Anterior cingulate cortex (tissue), 58 donors: Measurements from ENCODE around the gene RAB9B.

Experiments
- DNase-seq, 58 donors: peaks; one replicate each; lab custom pipeline; 2025; lab: John Stamatoyannopoulos, UW

Gene RAB9B

DNA sequence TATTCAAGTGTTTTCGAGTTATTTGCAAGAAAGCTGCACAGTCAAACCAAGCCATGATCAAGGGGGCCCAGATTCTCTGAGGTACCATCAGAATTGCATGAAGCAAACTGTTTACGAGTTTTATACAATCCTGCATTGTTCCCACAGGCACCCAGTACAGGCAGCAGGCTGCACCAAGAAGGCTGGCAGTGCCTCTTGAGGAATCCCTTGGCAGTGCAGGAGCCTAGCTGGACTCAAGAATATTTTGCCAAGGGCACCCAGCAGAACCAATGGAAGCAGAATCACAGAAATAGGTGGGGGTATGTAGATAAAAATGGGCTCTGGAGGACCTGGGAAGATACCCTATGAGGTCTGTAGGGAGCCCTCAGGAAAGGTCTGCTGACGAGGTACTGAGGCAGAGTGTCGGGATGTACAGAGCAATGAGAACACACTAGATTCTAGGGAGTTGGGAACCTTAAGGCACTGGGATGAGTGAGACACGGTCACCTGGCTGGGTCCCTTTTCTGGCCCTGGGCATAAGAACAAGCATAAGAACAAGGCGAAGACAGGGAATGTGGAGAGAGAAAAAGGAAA lies 57.9 kb downstream of the RAB9B start:
- peak in 50 of 58 donors; percentile 1 to 78 (median 39) for DNase-seq

DNA sequence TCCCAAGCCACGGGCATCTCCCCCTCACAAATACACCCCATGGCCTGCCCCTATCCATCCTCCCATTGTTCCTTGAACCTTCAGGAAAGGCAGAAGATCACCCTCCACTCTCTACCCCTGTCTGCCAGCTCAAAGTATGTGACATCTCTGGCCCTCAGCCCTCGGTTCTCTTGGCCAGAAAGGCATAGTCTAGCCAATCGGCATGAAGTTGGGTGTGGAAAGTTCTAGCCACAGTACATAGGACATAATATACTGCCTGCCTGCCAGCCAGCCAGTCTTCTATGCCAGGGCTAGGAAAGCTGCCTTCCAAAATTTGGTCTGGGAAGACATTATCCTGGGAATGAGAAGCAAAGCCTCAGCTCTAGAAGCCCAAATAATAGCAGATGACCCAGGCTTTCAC lies 58.6 kb downstream of the RAB9B start:
- peak in 26 of 58 donors; percentile 0 to 71 (median 12) for DNase-seq
